GM21717 (cell line): ENCODE data around the gene S100A6.
"Not testable (repeated sequence)": the region's sequence is repeated elsewhere in the genome, so short reads cannot be mapped to it uniquely, and the experiment has no call there.

Experiments
- ATAC-seq: cut with Tn5 transposase; IDR thresholded peaks from one replicate; pipeline ENCODE4 v1.9.1; 2021; ENCODE audit warnings: mild to moderate bottlenecking, moderate library complexity; ENCODE audit not compliant: unreplicated experiment

The S100A6 gene

DNA sequence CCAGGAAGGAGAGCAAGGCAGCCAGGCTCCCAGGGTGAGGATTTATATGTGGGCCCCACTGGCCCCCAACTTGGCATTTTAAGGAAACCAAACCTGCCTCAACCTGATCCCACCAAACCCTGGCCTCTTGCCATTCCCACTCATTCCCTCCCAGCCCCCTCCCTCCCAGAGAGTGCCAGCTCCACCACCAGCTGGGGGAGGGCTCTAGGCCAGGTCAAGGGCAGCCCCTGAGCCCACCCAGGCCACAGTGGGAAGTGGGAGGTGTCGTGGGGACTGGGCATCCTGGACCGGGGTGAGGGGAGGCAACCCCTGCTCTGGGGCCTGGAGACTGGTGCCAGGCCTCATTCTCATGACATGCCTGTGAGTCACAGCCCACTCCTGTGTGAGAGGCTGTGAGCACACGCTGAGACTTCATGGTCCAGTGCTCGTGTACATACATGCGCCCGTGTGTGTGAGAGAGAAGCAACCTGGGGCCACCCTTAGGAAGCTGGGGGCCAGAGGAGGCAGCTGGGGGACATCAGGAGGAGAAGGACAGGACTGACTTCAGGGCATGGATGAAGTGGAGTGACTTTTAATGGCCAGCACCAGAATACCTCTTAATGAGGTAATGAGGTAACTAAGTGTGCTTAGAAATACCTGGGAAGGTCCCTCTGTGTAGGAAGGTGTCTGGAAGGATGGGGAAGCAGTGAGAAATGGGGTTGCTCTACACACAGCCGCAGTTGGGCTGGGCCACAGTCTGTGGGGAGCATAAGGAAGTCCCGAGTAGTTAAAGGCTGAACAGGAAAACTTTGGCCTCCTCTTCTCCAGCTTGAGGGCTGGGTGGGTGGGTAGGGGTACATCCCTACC is 30.0 kb upstream of the S100A6 start, which contains the start of gene S100A2:
S100A2 (minus strand) TSS at position 316 of the 846 bp plus-strand sequence. CDS start 1,967 bp downstream, outside the sequence.
- ATAC-seq: no peak

GRCh38 chr1:153563991-153564390 is 28.2 kb upstream of the S100A6 start:
- ATAC-seq: no peak

- ATAC-seq: no peak
Measured at GRCh38 chr1:153563483-153563901, 27.7 kb upstream of the S100A6 start.

DNA sequence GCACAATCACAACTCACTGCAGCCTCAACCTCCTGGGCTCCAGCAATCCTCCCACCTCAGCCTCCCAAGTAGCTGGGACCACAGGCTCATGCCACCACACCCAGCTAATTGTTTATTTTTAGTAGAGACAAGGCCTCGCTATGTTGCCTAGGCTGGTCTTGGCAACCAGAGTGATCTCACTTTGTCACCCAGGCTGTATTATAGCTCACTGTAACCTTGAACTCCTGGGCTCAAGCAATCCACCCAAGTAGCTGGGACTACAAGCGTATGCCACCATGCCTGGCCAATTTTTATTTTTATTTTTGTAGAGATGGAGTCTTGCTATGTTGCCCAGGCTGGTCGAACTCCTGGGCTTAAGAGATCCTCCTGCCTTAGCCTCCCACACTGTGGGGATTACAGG is 26.2 kb upstream of the S100A6 start:
- not testable (repeated sequence) for ATAC-seq

GRCh38 chr1:153561466-153561985 is 25.7 kb upstream of the S100A6 start:
- no peak for ATAC-seq

- no peak for ATAC-seq
Measured at GRCh38 chr1:153560771-153561465, 25.1 kb upstream of the S100A6 start.

DNA sequence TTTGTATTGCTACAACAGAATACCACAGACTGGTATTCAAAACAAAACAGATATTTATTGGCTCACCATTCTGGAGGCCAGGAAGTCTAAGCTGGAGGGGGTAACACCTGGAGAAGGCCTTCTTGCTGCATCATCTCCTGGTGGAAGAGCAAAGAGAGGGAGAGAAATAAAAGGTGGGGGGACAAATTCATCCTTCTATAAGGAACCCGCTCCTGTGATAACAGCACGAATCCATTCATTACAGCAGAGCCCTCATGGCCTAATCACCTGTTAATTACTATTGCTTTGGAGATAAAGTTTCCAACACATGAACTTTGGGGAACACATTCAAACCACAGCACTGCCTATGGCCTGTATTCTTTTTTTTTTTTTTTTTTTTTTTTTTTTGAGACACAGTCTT is 24.4 kb upstream of the S100A6 start:
- ATAC-seq: no peak

GRCh38 chr1:153557877-153558276 is 22.1 kb upstream of the S100A6 start:
- no peak for ATAC-seq

DNA sequence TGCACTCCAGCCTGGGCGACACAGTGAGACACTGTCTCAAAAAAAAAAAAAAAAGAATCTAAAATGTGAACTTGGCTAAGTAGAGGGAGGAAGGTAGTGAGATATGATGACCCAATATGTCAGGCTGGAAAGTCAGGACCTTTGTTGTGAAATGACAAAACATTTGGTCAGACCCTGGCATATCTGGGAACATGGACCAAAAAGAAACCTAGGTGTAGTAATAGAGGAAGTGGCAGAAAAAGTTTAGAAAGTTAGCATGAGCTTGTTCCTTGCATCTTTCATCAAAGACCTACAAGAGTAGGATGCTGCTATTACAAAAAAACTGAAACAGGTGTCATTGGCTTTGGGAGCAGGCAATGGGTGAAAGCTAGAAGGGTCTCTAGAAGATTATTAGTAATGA is 20.6 kb upstream of the S100A6 start:
- ATAC-seq: no peak

DNA sequence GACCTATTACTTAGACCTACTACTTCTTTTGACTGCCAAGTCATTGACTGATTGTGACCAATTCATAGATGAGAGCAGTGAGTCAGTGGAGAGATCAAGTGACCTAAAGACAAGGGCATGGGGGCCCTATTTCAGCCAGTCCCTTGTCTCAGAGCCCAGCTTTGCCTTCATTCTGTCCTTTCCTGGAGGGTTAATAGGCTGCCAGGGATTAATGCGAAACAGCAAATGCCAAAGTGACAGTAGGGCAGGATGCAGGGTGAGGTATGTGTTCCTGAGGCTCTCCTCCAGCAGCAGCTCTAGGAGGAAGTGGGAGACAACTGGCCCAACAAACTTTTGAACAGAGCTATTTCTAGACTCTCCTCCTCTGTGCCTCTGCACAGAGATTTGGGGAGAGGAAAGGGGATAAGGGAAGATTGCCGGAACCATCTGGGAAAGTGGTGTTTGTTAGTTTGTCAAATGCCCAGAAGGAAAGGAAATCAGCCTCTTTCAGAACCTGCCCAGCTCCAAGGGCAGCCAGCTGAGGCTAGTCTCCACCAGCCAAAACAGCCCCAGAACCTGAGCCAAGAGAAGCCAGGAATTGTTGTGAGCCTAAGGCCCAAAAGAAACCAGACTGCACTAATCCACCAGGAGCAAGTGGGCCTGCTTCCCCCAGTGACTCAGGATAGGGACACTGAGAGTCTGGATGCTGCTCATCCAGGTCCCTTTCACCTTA is 18.2 kb upstream of the S100A6 start:
- no peak for ATAC-seq

- no peak for ATAC-seq
Measured at GRCh38 chr1:153553096-153553495, 17.3 kb upstream of the S100A6 start.

DNA sequence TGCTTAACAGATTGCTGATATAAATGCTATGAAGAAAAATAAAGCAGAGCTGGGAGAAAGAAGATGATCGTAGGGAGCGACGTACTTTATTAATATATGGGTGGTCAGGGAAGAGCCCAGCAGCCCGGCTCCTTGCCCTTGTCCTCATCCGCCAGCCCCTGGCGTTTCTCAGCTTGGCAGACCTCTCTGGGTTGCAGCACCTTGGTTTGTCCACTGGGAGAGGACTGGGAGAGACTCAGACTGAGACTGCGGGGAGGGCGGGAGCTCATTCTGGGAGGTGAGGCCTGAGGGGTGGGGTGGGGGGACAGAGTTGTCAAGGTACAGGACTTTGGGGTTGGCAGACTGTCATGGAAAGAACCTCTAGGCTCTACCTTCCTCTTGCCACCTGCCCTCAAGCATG is 16.5 kb upstream of the S100A6 start:
- ATAC-seq: no peak

DNA sequence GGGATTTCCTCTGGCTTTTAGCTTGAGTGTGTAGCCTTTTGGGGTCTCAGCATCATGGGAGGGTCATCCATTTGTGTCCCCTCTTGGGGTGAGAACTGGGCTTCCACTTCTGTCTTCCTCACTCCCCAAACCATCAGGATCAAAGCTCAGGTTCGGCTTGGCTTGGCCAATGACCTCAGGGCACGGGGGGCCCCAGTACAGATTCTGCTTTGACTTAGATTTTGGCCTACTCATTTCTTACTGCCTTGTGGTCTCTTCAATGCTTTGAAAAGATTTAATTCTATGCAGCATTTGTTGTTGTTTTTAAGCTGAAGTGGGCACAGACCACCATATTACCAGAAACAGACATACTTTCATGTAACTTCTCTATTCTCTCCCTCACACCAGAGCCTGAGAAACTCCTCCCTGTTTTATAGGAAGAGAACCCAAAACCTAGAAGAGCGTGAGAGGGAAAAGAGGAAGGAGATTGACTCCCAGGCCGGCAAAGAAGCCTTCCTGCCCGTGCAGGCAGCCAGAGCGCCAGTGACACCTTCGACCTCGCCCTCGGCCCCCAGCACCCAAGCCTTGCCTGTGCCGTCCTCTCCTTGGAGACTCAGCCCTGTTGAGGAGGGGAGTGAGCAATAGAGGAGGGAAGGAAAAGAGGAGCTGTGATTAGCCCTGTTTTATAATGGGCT is 15.2 kb upstream of the S100A6 start:
- no peak for ATAC-seq

GRCh38 chr1:153550398-153550758 is 14.6 kb upstream of the S100A6 start:
- ATAC-seq: no peak

GRCh38 chr1:153549741-153550397 is 14.1 kb upstream of the S100A6 start:
- ATAC-seq: no peak

DNA sequence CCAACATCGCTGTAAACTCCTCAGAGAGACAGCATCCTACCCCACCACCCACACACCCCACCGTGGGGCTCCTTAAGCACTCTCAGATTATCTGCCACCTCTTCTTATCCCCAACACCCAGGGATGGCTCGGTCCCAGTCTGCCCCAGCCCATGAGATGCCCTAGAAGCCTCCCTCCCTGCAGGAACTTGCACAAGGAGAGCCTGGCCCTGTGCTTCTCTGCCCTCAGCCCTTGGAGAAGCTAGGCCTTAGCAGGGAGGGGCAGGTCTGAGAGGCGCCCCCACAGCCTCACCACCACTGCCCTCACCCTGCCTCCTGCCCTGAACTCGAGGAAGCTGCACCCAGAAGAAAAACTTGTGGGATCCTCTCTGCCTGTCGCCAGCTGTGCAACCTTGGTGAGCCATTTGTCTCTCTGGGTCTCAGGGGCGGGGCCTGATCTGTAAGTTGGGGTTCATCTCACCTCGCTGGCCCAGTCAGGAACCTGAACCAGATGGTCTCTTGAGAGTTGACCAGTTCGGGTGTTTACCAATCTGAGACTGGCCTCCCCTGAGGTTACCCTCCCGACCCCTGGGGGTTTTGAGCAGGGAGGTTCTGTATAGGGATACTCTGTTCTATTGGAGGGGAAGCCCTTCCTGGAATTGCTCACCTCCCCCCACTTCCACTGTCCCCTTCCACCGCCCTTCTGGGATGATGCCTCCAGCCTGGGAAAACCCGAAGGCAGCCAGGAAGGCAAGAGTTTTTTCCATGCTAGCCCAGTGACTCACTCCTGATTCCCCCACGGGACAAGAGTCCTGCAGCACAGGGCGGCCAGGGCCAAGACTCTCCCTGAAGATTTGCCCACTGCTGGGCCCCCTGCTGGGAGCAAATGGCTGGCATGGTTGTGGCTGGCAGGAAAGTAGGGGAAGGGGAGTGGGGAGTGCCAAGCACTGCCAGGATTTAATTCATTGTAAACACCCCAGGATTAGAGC is 13.2 kb upstream of the S100A6 start, which contains the start of gene S100A3:
S100A3 (minus strand) TSS at position 537 of the 967 bp plus-strand sequence. CDS start 773 bp downstream, outside the sequence.
- ATAC-seq: no peak

GRCh38 chr1:153547560-153548551 is 12.1 kb upstream of the S100A6 start:
- ATAC-seq: no peak
